Fibroblast of skin of back (primary cell): ENCODE measurements around the gene ARPC2.
"Not testable (repeated sequence)": the region's sequence is repeated elsewhere in the genome, so short reads cannot be mapped to it uniquely, and the experiment has no call there.

ENCODE experiments used
- DNase-seq: peaks from one replicate; pipeline ENCODE4 v3.0.0-alpha.2; 2013

Gene ARPC2

GRCh38 chr2:218271487-218271797, 54.5 kb downstream of the ARPC2 start:
- no peak for DNase-seq

GRCh38 chr2:218271865-218272530, 55.0 kb downstream of the ARPC2 start:
- DNase-seq = no peak

- DNase-seq = peak; percentile 93
Measured at GRCh38 chr2:218272531-218273212, 55.7 kb downstream of the ARPC2 start.

- DNase-seq = not testable (repeated sequence)
Measured at GRCh38 chr2:218273214-218273907, 56.4 kb downstream of the ARPC2 start.

- DNase-seq = no peak
Measured at GRCh38 chr2:218273908-218274249, 56.9 kb downstream of the ARPC2 start.

- DNase-seq = no peak
Measured at GRCh38 chr2:218274586-218274985, 57.6 kb downstream of the ARPC2 start.

- no peak for DNase-seq
Measured at GRCh38 chr2:218275371-218276072, 58.5 kb downstream of the ARPC2 start.

GRCh38 chr2:218276986-218277755, 60.2 kb downstream of the ARPC2 start:
- DNase-seq = no peak

- DNase-seq = no peak
Measured at GRCh38 chr2:218277921-218278320, 60.9 kb downstream of the ARPC2 start.

- DNase-seq = no peak
Measured at GRCh38 chr2:218278531-218279360, 61.8 kb downstream of the ARPC2 start.

- DNase-seq = no peak
Measured at GRCh38 chr2:218280260-218280870, 63.4 kb downstream of the ARPC2 start.

GRCh38 chr2:218281449-218281848, 64.5 kb downstream of the ARPC2 start:
- DNase-seq = no peak

GRCh38 chr2:218282173-218282991, 65.4 kb downstream of the ARPC2 start:
- peak; percentile 40 for DNase-seq

- DNase-seq = peak; percentile 51
Measured at GRCh38 chr2:218284106-218284811, 67.3 kb downstream of the ARPC2 start.

- DNase-seq = no peak
Measured at GRCh38 chr2:218285604-218286003, 68.6 kb downstream of the ARPC2 start.

GRCh38 chr2:218286570-218287459, 69.8 kb downstream of the ARPC2 start:
- DNase-seq = peak; percentile 96

GRCh38 chr2:218289639-218290315, 72.8 kb downstream of the ARPC2 start:
- DNase-seq = no peak
